ENCODE measurements around the gene SIRT6.

DNA sequence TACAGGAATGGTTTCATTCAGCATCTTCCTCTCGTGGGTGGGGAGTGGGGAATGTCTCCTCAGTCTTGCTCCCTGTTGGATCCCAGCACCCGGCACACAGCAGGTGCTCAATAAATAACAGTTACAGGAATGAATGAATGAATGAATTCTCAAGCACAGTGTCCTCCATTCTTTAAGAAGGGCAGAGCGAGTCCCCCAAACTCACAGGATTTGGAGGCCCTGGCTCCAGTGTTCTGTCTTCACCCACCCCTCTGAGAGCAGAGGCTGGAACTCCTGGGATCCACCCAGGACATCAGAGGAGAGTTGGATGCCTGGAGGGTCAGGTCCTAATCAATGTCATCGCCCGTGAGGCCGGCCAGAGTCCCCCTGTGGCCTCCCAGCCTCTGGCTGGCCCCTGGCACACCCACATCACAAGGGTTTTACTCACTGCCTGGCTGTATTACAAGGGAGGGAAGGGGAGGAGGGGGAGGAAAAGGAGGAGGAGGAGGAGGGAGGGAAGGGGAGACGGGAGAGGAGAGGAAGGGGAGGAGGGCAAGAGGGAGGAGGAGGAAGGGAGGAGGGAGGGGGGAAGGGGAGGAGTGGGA is 37.6 kb downstream of the SIRT6 start:
- TF ChIP-seq POLR2AphosphoS5 (IDR thresholded peaks at IDR 0.05) (no peak), CTCF (IDR thresholded peaks at IDR 0.05) (no peak)

Data from esophagus muscularis mucosa (tissue), 3 donors.